Neural cell (in vitro differentiated cells): ENCODE measurements around the gene RINT1.

ENCODE experiments used
- EZH2 ChIP-seq: fragments of 200-600, 300-800 bp; shearing (Covaris generic), sonication (generic); IDR thresholded peaks from 2 replicates; pipeline ENCODE4 v1.6.1; 2014; ENCODE audit warnings: antibody characterized with exemption, low read length, borderline replicate concordance, mild to moderate bottlenecking; ENCODE audit not compliant: insufficient read depth, poor library complexity, severe bottlenecking
- MXI1 ChIP-seq: fragments of 450-650 bp; conservative IDR thresholded peaks from 2 replicates; pipeline ENCODE4 v1.6.1; 2014; ENCODE audit warnings: antibody characterized with exemption, mild to moderate bottlenecking; ENCODE audit not compliant: poor library complexity, severe bottlenecking
- POLR2AphosphoS5 ChIP-seq: IDR thresholded peaks from 2 replicates; pipeline ENCODE4 v1.6.1; 2012
- RAD21 ChIP-seq: fragments of 450-650 bp; conservative IDR thresholded peaks from 2 replicates; pipeline ENCODE4 v1.6.1; 2014; ENCODE audit warnings: antibody characterized with exemption, mild to moderate bottlenecking, moderate library complexity
- TF ChIP-seq, protein P1 (sequence below): IDR thresholded peaks from 2 replicates; pipeline ENCODE4 v1.6.1; 2012; ENCODE audit warnings: borderline replicate concordance
- TF ChIP-seq, protein P2 (sequence below): fragments of 450-650 bp; IDR thresholded peaks from 2 replicates; pipeline ENCODE4 v1.5.1; 2014; ENCODE audit warnings: antibody characterized with exemption, mild to moderate bottlenecking, moderate library complexity; ENCODE audit not compliant: poor library complexity, severe bottlenecking

DNA sequence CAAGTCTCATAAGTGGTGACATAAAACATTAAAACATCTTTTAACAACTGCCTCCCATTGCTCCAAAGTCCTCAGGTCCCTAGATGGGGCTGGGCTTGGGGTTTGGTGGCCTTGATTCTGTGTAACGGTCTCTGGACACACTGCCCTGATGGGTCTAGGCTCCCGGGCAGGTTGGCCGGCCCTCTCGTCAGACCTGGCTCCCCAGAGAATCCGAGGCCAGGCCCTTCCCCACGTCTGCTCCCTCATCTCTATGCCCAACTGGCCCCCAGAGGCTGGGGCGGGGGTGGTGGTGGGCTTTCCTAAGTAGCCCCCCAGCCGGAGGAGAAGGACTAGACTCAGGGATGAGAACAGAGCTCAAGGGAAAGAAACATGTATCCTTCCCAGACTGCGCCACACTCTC is 80.8 kb downstream of the RINT1 start:
- no peak for TF ChIP-seq EZH2
- TF ChIP-seq, protein P1, sequence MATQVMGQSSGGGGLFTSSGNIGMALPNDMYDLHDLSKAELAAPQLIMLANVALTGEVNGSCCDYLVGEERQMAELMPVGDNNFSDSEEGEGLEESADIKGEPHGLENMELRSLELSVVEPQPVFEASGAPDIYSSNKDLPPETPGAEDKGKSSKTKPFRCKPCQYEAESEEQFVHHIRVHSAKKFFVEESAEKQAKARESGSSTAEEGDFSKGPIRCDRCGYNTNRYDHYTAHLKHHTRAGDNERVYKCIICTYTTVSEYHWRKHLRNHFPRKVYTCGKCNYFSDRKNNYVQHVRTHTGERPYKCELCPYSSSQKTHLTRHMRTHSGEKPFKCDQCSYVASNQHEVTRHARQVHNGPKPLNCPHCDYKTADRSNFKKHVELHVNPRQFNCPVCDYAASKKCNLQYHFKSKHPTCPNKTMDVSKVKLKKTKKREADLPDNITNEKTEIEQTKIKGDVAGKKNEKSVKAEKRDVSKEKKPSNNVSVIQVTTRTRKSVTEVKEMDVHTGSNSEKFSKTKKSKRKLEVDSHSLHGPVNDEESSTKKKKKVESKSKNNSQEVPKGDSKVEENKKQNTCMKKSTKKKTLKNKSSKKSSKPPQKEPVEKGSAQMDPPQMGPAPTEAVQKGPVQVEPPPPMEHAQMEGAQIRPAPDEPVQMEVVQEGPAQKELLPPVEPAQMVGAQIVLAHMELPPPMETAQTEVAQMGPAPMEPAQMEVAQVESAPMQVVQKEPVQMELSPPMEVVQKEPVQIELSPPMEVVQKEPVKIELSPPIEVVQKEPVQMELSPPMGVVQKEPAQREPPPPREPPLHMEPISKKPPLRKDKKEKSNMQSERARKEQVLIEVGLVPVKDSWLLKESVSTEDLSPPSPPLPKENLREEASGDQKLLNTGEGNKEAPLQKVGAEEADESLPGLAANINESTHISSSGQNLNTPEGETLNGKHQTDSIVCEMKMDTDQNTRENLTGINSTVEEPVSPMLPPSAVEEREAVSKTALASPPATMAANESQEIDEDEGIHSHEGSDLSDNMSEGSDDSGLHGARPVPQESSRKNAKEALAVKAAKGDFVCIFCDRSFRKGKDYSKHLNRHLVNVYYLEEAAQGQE: no peak
- TF ChIP-seq, protein P2, sequence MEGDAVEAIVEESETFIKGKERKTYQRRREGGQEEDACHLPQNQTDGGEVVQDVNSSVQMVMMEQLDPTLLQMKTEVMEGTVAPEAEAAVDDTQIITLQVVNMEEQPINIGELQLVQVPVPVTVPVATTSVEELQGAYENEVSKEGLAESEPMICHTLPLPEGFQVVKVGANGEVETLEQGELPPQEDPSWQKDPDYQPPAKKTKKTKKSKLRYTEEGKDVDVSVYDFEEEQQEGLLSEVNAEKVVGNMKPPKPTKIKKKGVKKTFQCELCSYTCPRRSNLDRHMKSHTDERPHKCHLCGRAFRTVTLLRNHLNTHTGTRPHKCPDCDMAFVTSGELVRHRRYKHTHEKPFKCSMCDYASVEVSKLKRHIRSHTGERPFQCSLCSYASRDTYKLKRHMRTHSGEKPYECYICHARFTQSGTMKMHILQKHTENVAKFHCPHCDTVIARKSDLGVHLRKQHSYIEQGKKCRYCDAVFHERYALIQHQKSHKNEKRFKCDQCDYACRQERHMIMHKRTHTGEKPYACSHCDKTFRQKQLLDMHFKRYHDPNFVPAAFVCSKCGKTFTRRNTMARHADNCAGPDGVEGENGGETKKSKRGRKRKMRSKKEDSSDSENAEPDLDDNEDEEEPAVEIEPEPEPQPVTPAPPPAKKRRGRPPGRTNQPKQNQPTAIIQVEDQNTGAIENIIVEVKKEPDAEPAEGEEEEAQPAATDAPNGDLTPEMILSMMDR: no peak
- no peak for TF ChIP-seq POLR2AphosphoS5
- TF ChIP-seq RAD21: no peak
- no peak for TF ChIP-seq MXI1
